Esophagus squamous epithelium (tissue), 4 donors: ENCODE results near the gene LMF1.
"Not testable (repeated sequence)": the region's sequence is repeated elsewhere in the genome, so short reads cannot be mapped to it uniquely, and the experiment has no call there.

ENCODE experiments used
- CTCF ChIP-seq, 6 experiments: fragments of 450-650 bp in 4 of 6; fragments of 200-600 bp in 2 of 6; sonication (generic) in 2 of 6; IDR thresholded peaks; one replicate each; pipeline ENCODE4 v1.5.1; 2016 to 2019; ENCODE audit warnings: antibody characterized with exemption in 6 of 6, mild to moderate bottlenecking in 4 of 6, moderate library complexity in 4 of 6
- POLR2A ChIP-seq, 4 donors: fragments of 450-650 bp; IDR thresholded peaks; one replicate each; pipeline ENCODE4 v1.6.1; 2017; ENCODE audit warnings: antibody characterized with exemption in 4 of 4, mild to moderate bottlenecking in 4 of 4, moderate library complexity in 3 of 4

- TF ChIP-seq CTCF, POLR2A (IDR thresholded peaks at IDR 0.05): not testable (repeated sequence)
Measured at GRCh38 chr16:953818-954217, 17.0 kb downstream of the LMF1 start.
